ENCODE data around the gene GPR158. TPM values are rescaled to one million over a fixed set of nuclear protein-coding genes. Genes with fewer than 3 reads are reported as not detected.

The GPR158 gene
- total RNA-seq, 1 experiment from 2014 or later, result 0.24 TPM

DNA sequence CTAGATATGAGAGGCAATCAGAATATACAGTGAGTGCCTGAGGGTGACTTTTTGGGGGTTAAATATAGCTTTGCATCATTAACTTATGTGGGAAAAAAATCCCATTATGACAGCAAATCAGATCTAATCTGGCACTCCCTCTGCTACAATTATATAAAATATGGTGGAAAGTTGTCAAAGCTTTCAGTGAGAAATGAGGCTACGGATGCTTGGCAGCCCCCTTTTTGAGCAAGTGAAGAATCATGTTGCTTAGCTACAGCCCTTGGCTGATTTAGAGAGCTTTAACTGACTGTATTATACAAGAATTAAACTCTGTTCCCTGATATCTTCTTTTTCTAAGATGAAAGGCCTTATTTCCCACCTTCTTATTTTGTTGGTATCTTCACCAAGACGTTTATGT, 57.4 kb downstream of the GPR158 start:
- no CpG with 5 or more reads among the region's 2 CpGs for WGBS (ENCODE audit: extremely low coverage, insufficient read length, low lambda C conversion rate)
- Histone ChIP-seq H4K5ac (ENCODE audit: insufficient read length, low read depth, low read length) (no peak overlapping the region), H2BK20ac (ENCODE audit: low read depth, low read length, poor library complexity, severe bottlenecking) (no peak overlapping the region), H2BK120ac (ENCODE audit: low read depth, low read length, poor library complexity, severe bottlenecking) (no peak overlapping the region), H2AK5ac (ENCODE audit: insufficient read length, low read length) (no peak overlapping the region), H3K18ac (ENCODE audit: insufficient read length, low read depth, low read length) (no peak overlapping the region), H2BK15ac (ENCODE audit: low read depth, low read length) (no peak overlapping the region), H3K79me1 (ENCODE audit: insufficient read depth, low read depth, low read length, poor library complexity, severe bottlenecking) (no peaks in the 10 kb centered on the region), H4K8ac (replicated peaks; ENCODE audit: insufficient read length, low read depth, low read length) (no peak overlapping the region), H3K27ac (ENCODE audit: insufficient read length, low read depth, low read length) (no peak overlapping the region), H2BK5ac (ENCODE audit: insufficient read length, low read length) (no peak overlapping the region), H3K14ac (ENCODE audit: insufficient read depth, low read length) (no peak overlapping the region), H3K23me2 (ENCODE audit: insufficient read length, low read depth, low read length, poor library complexity, severe bottlenecking) (no peaks in the 10 kb centered on the region), H3K4me1 (ENCODE audit: insufficient read depth, low read length) (no peaks in the 10 kb centered on the region), H2BK12ac (ENCODE audit: insufficient read length, low read depth, low read length) (no peak overlapping the region), H3K79me2 (ENCODE audit: insufficient read depth, low read length) (no peaks in the 10 kb centered on the region), H3K56ac (ENCODE audit: insufficient read length, low read depth, low read length) (no peak overlapping the region), H4K91ac (ENCODE audit: insufficient read length, low read depth, low read length) (no peak overlapping the region), H3K23ac (ENCODE audit: insufficient read length, low read depth, low read length) (no peak overlapping the region), H3K4ac (ENCODE audit: low read depth, low read length) (no peak overlapping the region), H3K4me2 (ENCODE audit: insufficient read depth, insufficient read length, low read length) (no peak overlapping the region), H3K27me3 (ENCODE audit: insufficient read depth, low read length) (no peaks in the 10 kb centered on the region), H3K9ac (ENCODE audit: extremely low read depth, insufficient read length, low read length) (no peak overlapping the region), H2AFZ (ENCODE audit: low read length) (no peak overlapping the region), H3T11ph (ENCODE audit: low read length) (no peak overlapping the region), H4K20me1 (ENCODE audit: control insufficient read depth, insufficient read depth, insufficient read length) (no peaks in the 10 kb centered on the region), H3K9me3 (ENCODE audit: control insufficient read depth, low read depth, low read length) (no peaks in the 10 kb centered on the region)
- no peaks in the 10 kb centered on the region for H3K27me3 Mint-ChIP-seq (ENCODE audit: low read depth)
- no peaks in the 10 kb centered on the region for H3K9me3 Mint-ChIP-seq
- TF ChIP-seq, protein P1, sequence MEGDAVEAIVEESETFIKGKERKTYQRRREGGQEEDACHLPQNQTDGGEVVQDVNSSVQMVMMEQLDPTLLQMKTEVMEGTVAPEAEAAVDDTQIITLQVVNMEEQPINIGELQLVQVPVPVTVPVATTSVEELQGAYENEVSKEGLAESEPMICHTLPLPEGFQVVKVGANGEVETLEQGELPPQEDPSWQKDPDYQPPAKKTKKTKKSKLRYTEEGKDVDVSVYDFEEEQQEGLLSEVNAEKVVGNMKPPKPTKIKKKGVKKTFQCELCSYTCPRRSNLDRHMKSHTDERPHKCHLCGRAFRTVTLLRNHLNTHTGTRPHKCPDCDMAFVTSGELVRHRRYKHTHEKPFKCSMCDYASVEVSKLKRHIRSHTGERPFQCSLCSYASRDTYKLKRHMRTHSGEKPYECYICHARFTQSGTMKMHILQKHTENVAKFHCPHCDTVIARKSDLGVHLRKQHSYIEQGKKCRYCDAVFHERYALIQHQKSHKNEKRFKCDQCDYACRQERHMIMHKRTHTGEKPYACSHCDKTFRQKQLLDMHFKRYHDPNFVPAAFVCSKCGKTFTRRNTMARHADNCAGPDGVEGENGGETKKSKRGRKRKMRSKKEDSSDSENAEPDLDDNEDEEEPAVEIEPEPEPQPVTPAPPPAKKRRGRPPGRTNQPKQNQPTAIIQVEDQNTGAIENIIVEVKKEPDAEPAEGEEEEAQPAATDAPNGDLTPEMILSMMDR (conservative IDR thresholded peaks at IDR 0.05), result no peak
- H3K4me3 Mint-ChIP-seq, result no peak overlapping the region
- DNase-seq, result no peak
- no peaks in the 10 kb centered on the region for H3K4me1 Mint-ChIP-seq
- H3K27ac Mint-ChIP-seq, result no peak overlapping the region
- H3K36me3 Mint-ChIP-seq (ENCODE audit: insufficient read depth in 1 of 3, low read depth in 3 of 3), result no peaks in the 10 kb centered on the region
